K562 (cell line): ENCODE data around the gene SYCP2. TPM values are rescaled to one million over a fixed set of nuclear protein-coding genes. Genes with fewer than 3 reads are reported as not detected.

Experiments
- ATF1 ChIP-seq, 2 experiments: fragments of 450-650 bp in 1 of 2; IDR thresholded peaks; 2 replicates each; pipeline ENCODE4 v1.6.1; 2016; ENCODE audit warnings: missing compliant biosample characterization in 1 of 2, missing genetic modification characterization in 1 of 2
- CC2D1A ChIP-seq: fragments of 450-650 bp; IDR thresholded peaks from 2 replicates; pipeline ENCODE4 v1.6.1; 2017; ENCODE audit warnings: mild to moderate bottlenecking
- KHSRP ChIP-seq: fragments of 450-650 bp; IDR thresholded peaks from 2 replicates; pipeline ENCODE4 v1.6.1; 2017
- PBX2 ChIP-seq, 2 experiments: IDR thresholded peaks in 1 of 2; conservative IDR thresholded peaks in 1 of 2; 2 replicates each; pipeline ENCODE4 v1.6.1; 2016; ENCODE audit warnings: low read depth in 2 of 2, mild to moderate bottlenecking in 1 of 2, missing compliant biosample characterization in 1 of 2, missing genetic modification characterization in 1 of 2, moderate library complexity in 1 of 2
- SMAD4 ChIP-seq: fragments of 250-450 bp; sonication (Bioruptor Pico); conservative IDR thresholded peaks from 2 replicates; pipeline ENCODE4 v1.8.0; 2021; ENCODE audit warnings: inconsistent platforms, mild to moderate bottlenecking, moderate library complexity
- THAP12 ChIP-seq: fragments of 250-450 bp; sonication (Bioruptor Pico); IDR thresholded peaks from 2 replicates; pipeline ENCODE4 v1.9.0; 2021; ENCODE audit warnings: mild to moderate bottlenecking, inconsistent platforms
- ZBTB43 ChIP-seq: sonication (generic); formaldehyde crosslinking; IDR thresholded peaks from 2 replicates; pipeline ENCODE4 v1.8.0; 2023; ENCODE audit warnings: mild to moderate bottlenecking, missing genetic modification reagents
- ZNF589 ChIP-seq: fragments of 200-800 bp; sonication (Bioruptor generic); IDR thresholded peaks from 2 replicates; pipeline ENCODE4 v1.6.1; 2016; ENCODE audit warnings: low read depth, missing genetic modification characterization, missing compliant biosample characterization
- polyA plus RNA-seq, 8 experiments: library from polyadenylated mRNA; depleted of rRNA in 4 of 8; stranded (reverse) in 5 of 8; unstranded in 3 of 8; fragments of >200 nt; fragmentation: Nextera tagmentation in 2 of 8; fragmentation: Illumina TruSeq in 1 of 8; extraction: Ambion mirVana in 2 of 8; extraction: Trizol in 1 of 8; gene quantifications; 2 replicates each; pipeline versions ENCODE4 v1.2.1 to v1.2.3, GENCODE V29; 2011 to 2014; ENCODE audit warnings: inconsistent platforms in 1 of 8, missing spikeins in 1 of 8
- small RNA-seq: library from RNA; depleted of rRNA; stranded (forward); fragments of <200 nt; gene quantifications from one replicate; pipeline ENCODE3, GENCODE V24; 2014
- total RNA-seq, 7 experiments: library from RNA; depleted of rRNA in 6 of 7; stranded (reverse); fragments of >200 nt in 6 of 7; fragmentation: Illumina TruSeq in 2 of 7; extraction: Trizol in 2 of 7; gene quantifications; 2 replicates each; pipeline versions ENCODE4 v1.2.1 to v1.2.3, GENCODE V29; 2011 to 2021; ENCODE audit warnings: low replicate concordance in 1 of 7

Gene SYCP2
- total and polyA plus RNA-seq, 9 of the 15 experiments (the other 6 are each of a cell fraction or from before 2014, with no cell fraction given) = 0.24 to 1.6 (median 0.67) TPM

GRCh38 chr20:59813948-59814839, 119.2 kb downstream of the SYCP2 start (continued):
- TF ChIP-seq THAP12 (CRISPR knock-in tag) = no peak
- TF ChIP-seq SMAD4 (CRISPR knock-in tag) = no peak
- TF ChIP-seq ZNF589 (CRISPR knock-in tag) = no peak
- no peak for TF ChIP-seq CC2D1A
- no peak for TF ChIP-seq ZBTB43
- no peak for TF ChIP-seq ATF1 (CRISPR knock-in tag; IDR thresholded peaks at IDR 0.05)
- TF ChIP-seq ATF1 (tag; IDR thresholded peaks at IDR 0.05) = no peak
- TF ChIP-seq PBX2 (CRISPR knock-in tag; IDR thresholded peaks at IDR 0.05; ENCODE audit: low read depth) = no peak
- no peak for TF ChIP-seq PBX2 (tag; conservative IDR thresholded peaks at IDR 0.05; ENCODE audit: low read depth)
- no peak for TF ChIP-seq KHSRP

Small RNA genes lying within 50 kb of the gene (small RNA-seq; reads per million reads assigned to genes)
- gene RNU7-141P = not detected

Other genes starting within 250 kb of the SYCP2 start
- 3.3 and 3.4 TPM in 2 replicates for gene PPP1R3D, start 6.7 kb upstream of the SYCP2 start, total RNA-seq (2014; rRNA removed)
- gene PPP1R3D, start 6.7 kb upstream of the SYCP2 start, total RNA-seq (2014; rRNA removed; fragmentation: Illumina TruSeq; extraction: Trizol) = 2.0 and 2.1 TPM in 2 replicates
- 2.3 TPM in 2 replicates for gene PPP1R3D, start 6.7 kb upstream of the SYCP2 start, total RNA-seq (2015; rRNA removed; fragmentation: Illumina TruSeq; extraction: Trizol)
- 2.6 and 3.0 TPM in 2 replicates for gene PPP1R3D, start 6.7 kb upstream of the SYCP2 start, total RNA-seq (2021)
- 1.2 and 1.3 TPM in 2 replicates for gene PPP1R3D, start 6.7 kb upstream of the SYCP2 start, polyA plus RNA-seq (2011; rRNA removed)
- 1.7 and 1.8 TPM in 2 replicates for gene PPP1R3D, start 6.7 kb upstream of the SYCP2 start, polyA plus RNA-seq (2014; fragmentation: Illumina TruSeq; extraction: Trizol)
- under 1 TPM; 0.35 to 0.52 TPM for gene PPP1R3D, start 6.7 kb upstream of the SYCP2 start, polyA plus RNA-seq (2014; fragmentation: Nextera tagmentation; extraction: Ambion mirVana)
- gene PPP1R3D, start 6.7 kb upstream of the SYCP2 start, polyA plus RNA-seq (2014; rRNA removed) = 1.6 and 1.7 TPM in 2 replicates
- gene FAM217B, start 6.8 kb upstream of the SYCP2 start, total RNA-seq (2014; rRNA removed) = 5.0 and 7.6 TPM in 2 replicates
- gene FAM217B, start 6.8 kb upstream of the SYCP2 start, total RNA-seq (2014; rRNA removed; fragmentation: Illumina TruSeq; extraction: Trizol) = 6.3 and 8.2 TPM in 2 replicates
- 6.6 and 6.9 TPM in 2 replicates for gene FAM217B, start 6.8 kb upstream of the SYCP2 start, total RNA-seq (2015; rRNA removed; fragmentation: Illumina TruSeq; extraction: Trizol)
- 11.1 and 13.4 TPM in 2 replicates for gene FAM217B, start 6.8 kb upstream of the SYCP2 start, total RNA-seq (2021)
- gene FAM217B, start 6.8 kb upstream of the SYCP2 start, polyA plus RNA-seq (2011; rRNA removed) = 7.3 and 11.4 TPM in 2 replicates
- 7.8 and 11.0 TPM in 2 replicates for gene FAM217B, start 6.8 kb upstream of the SYCP2 start, polyA plus RNA-seq (2014; fragmentation: Illumina TruSeq; extraction: Trizol)
- gene FAM217B, start 6.8 kb upstream of the SYCP2 start, polyA plus RNA-seq (2014; fragmentation: Nextera tagmentation; extraction: Ambion mirVana) = 1 to 10 TPM; 4.8 to 5.1 TPM
- 6.9 and 9.6 TPM in 2 replicates for gene FAM217B, start 6.8 kb upstream of the SYCP2 start, polyA plus RNA-seq (2014; rRNA removed)
- 0.04 TPM in 1 of 2 replicates, not detected in the other for gene CDH26, start 24.8 kb upstream of the SYCP2 start, total RNA-seq (2014; rRNA removed)
- gene CDH26, start 24.8 kb upstream of the SYCP2 start, total RNA-seq (2014; rRNA removed; fragmentation: Illumina TruSeq; extraction: Trizol) = 0.07 and 0.10 TPM in 2 replicates
- 0.04 and 0.07 TPM in 2 replicates for gene CDH26, start 24.8 kb upstream of the SYCP2 start, total RNA-seq (2015; rRNA removed; fragmentation: Illumina TruSeq; extraction: Trizol)
- gene CDH26, start 24.8 kb upstream of the SYCP2 start, total RNA-seq (2021) = 0.22 TPM in 1 of 2 replicates, not detected in the other
- 0.13 and 0.22 TPM in 2 replicates for gene CDH26, start 24.8 kb upstream of the SYCP2 start, polyA plus RNA-seq (2011; rRNA removed)
- gene CDH26, start 24.8 kb upstream of the SYCP2 start, polyA plus RNA-seq (2014; fragmentation: Illumina TruSeq; extraction: Trizol) = 0.10 TPM in 1 of 2 replicates, not detected in the other
- gene CDH26, start 24.8 kb upstream of the SYCP2 start, polyA plus RNA-seq (2014; fragmentation: Nextera tagmentation; extraction: Ambion mirVana) = not detected
- gene CDH26, start 24.8 kb upstream of the SYCP2 start, polyA plus RNA-seq (2014; rRNA removed) = 0.12 and 0.13 TPM in 2 replicates